ENCODE measurements around the gene EIF2D.

DNA sequence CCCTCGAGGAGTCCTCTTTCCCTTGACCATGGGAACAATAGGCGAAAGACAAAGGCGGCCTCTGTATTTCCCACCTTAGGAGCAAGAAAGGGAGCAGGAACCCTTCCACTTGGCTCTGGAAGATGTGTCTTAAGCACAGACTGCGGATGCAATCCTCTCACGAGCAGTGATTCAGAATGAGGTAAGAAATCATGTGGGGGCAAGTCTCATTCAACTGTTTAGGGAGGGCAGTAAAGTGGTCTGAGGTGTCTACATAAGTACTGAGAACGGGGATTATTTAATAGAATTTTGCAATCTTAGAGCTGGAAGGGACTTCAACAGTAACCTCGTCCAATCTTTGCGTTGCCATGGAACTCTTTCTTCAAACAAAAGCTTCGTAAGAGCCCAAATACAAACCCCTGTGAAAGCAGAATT is 21.4 kb upstream of the EIF2D start:
- TF ChIP-seq EP300 (IDR thresholded peaks at IDR 0.05; ENCODE audit: borderline replicate concordance) (no peak), TAF1 (IDR thresholded peaks at IDR 0.05; ENCODE audit: low read depth) (no peak), FOXM1 (IDR thresholded peaks at IDR 0.05; ENCODE audit: borderline replicate concordance, low read depth) (no peak), RAD21 (IDR thresholded peaks at IDR 0.05; ENCODE audit: low read depth) (no peak), CEBPB (IDR thresholded peaks at IDR 0.05) (no peak), CREB1 (IDR thresholded peaks at IDR 0.05; ENCODE audit: low read depth) (no peak), ZBTB7A (IDR thresholded peaks at IDR 0.05; ENCODE audit: low read depth) (no peak), NFIC (IDR thresholded peaks at IDR 0.05) (no peak)
- TF ChIP-seq, protein P1, sequence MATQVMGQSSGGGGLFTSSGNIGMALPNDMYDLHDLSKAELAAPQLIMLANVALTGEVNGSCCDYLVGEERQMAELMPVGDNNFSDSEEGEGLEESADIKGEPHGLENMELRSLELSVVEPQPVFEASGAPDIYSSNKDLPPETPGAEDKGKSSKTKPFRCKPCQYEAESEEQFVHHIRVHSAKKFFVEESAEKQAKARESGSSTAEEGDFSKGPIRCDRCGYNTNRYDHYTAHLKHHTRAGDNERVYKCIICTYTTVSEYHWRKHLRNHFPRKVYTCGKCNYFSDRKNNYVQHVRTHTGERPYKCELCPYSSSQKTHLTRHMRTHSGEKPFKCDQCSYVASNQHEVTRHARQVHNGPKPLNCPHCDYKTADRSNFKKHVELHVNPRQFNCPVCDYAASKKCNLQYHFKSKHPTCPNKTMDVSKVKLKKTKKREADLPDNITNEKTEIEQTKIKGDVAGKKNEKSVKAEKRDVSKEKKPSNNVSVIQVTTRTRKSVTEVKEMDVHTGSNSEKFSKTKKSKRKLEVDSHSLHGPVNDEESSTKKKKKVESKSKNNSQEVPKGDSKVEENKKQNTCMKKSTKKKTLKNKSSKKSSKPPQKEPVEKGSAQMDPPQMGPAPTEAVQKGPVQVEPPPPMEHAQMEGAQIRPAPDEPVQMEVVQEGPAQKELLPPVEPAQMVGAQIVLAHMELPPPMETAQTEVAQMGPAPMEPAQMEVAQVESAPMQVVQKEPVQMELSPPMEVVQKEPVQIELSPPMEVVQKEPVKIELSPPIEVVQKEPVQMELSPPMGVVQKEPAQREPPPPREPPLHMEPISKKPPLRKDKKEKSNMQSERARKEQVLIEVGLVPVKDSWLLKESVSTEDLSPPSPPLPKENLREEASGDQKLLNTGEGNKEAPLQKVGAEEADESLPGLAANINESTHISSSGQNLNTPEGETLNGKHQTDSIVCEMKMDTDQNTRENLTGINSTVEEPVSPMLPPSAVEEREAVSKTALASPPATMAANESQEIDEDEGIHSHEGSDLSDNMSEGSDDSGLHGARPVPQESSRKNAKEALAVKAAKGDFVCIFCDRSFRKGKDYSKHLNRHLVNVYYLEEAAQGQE (IDR thresholded peaks at IDR 0.05; ENCODE audit: low read depth), result no peak
